ENCODE measurements around the gene KRT6A. TPM values are rescaled to one million over a fixed set of nuclear protein-coding genes. Genes with fewer than 3 reads are reported as not detected.
"Not testable (repeated sequence)": the region's sequence is repeated elsewhere in the genome, so short reads cannot be mapped to it uniquely, and the experiment has no call there.

Gene KRT6A
- total and polyA plus RNA-seq, 9 of the 15 experiments (the other 6 are each of a cell fraction or from before 2014, with no cell fraction given), result 0.26 TPM; not detected in 8

DNA sequence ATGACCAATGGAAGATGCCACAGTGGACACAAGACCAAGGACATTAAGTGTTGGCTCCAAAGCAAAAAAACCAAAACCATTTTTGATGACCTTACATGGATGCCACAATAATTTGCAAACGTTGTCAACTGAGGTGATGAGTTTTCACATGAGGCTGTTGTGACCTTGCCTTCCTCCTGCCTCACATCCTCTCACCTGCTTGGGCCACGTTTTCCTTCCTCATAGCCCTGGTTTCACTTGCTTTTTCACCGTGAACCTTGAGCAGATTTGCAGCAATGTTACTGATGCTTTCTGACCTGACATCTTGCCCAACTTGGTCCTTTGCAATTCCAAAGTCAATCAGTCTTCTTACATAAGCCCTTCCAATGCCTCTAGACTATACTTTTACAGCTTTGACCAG is 44.8 kb downstream of the KRT6A start:
- H3K79me2 ChIP-seq (ENCODE audit: control insufficient read depth, insufficient read depth, low read length), result no peaks in the 10 kb centered on the region
- H3K9me1 ChIP-seq (ENCODE audit: control insufficient read depth, insufficient read depth, low read length), result no peaks in the 10 kb centered on the region
- POLR2A ChIA-PET, result interaction anchor here (0.6 to 1.1 kb wide), 2 partner anchors 165 to 238 kb away, joined by 3 to 6 read pairs; no protein-coding TSS in a partner anchor
- no peak for ATAC-seq
- H3K9ac ChIP-seq (ENCODE audit: insufficient read depth in 1 of 2, low read depth in 2 of 2, low read length in 2 of 2), result no peak overlapping the region
- TF ChIP-seq ZFP1 (CRISPR knock-in tag; IDR thresholded peaks at IDR 0.05), result no peak
- TF ChIP-seq ARNT (IDR thresholded peaks at IDR 0.05), result no peak
- TF ChIP-seq ZKSCAN8 (CRISPR knock-in tag; IDR thresholded peaks at IDR 0.05), result no peak
- TF ChIP-seq DACH1 (IDR thresholded peaks at IDR 0.05; ENCODE audit: partially characterized antibody), result no peak
- BruUV-seq (replicated peaks), result no TSS peak
- intact Hi-C loops (cut with micrococcal nuclease) (no loop called here), in situ Hi-C loops (cut with MboI) (no loop called here)
- H3K4me2 ChIP-seq (ENCODE audit: insufficient read depth, low read length), result no peak overlapping the region
- CTCF ChIA-PET (ENCODE audit: low intra/inter-chr PET ratio), result no interaction called here
- DNase-seq (ENCODE audit: extremely low read depth in 1 of 4, low spot score in 3 of 4), result no peak
- no peaks in the 10 kb centered on the region for H3K4me1 ChIP-seq (replicated peaks in 1 of 2; ENCODE audit: control insufficient read depth in 2 of 2, insufficient read depth in 2 of 2, low read length in 2 of 2)
- peaks cover 5 to 33% of the 10 kb centered on the region in 2 experiments; a peak in 2 of 5 replicates for H3K27me3 ChIP-seq (ENCODE audit: control insufficient read depth in 2 of 2, insufficient read depth in 2 of 2, low read length in 2 of 2)
- no peaks in the 10 kb centered on the region for H3K9me3 ChIP-seq (replicated peaks; ENCODE audit: control insufficient read depth, insufficient read depth, low read depth, low read length)
- H2AFZ ChIP-seq (ENCODE audit: low read depth, low read length), result no peak overlapping the region
- 0% methylated on average over 3 of the region's 3 CpGs for WGBS (ENCODE audit: insufficient coverage, low coverage, missing lambda C conversion rate)
- no peak for FAIRE-seq
- H3K4me3 ChIP-seq, result no peak overlapping the region
- no peaks in the 10 kb centered on the region; the same call in 1 of the 2 replicates for H4K20me1 ChIP-seq (replicated peaks; ENCODE audit: control insufficient read depth, insufficient read depth, low read length)
- no peaks in the 10 kb centered on the region for H3K36me3 ChIP-seq (ENCODE audit: control insufficient read depth, insufficient read depth, low read length)
- H3K27ac ChIP-seq (ENCODE audit: extremely low read depth, low read depth, low read length), result no peak overlapping the region

DNA sequence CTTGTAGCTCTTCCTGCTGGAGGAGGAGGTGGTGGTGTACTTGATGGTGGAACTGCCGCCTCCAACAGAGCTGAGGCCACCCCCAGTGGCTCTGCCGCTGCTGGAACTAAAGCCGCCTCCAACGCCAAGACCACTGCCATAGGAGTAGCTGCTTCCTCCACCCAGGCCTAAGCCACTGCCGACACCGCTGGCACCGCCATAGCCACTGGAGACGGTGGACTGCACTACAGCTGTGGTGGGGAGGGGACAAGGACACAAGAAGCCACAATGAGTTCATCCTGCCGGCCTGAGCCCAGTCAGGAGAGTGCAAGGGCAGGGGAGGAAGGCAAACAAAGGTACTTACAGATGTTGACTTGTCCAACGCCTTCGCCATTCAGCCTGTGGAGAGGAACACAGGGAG is 45.9 kb downstream of the KRT6A start:
- BruUV-seq (replicated peaks); FAIRE-seq; H3K9ac ChIP-seq (ENCODE audit: insufficient read depth in 1 of 2, low read depth in 2 of 2, low read length in 2 of 2); H3K4me1 ChIP-seq (replicated peaks in 1 of 2; ENCODE audit: control insufficient read depth in 2 of 2, insufficient read depth in 2 of 2, low read length in 2 of 2); H3K4me3 ChIP-seq; in situ Hi-C loops (cut with MboI); H3K36me3 ChIP-seq (ENCODE audit: control insufficient read depth, insufficient read depth, low read length); H3K79me2 ChIP-seq (ENCODE audit: control insufficient read depth, insufficient read depth, low read length); H3K9me1 ChIP-seq (ENCODE audit: control insufficient read depth, insufficient read depth, low read length); CTCF ChIA-PET (ENCODE audit: low intra/inter-chr PET ratio); H2AFZ ChIP-seq (ENCODE audit: low read depth, low read length); intact Hi-C loops (cut with micrococcal nuclease); H3K9me3 ChIP-seq (replicated peaks; ENCODE audit: control insufficient read depth, insufficient read depth, low read depth, low read length); H3K27ac ChIP-seq (ENCODE audit: extremely low read depth, low read depth, low read length); H3K4me2 ChIP-seq (ENCODE audit: insufficient read depth, low read length); DNase-seq (ENCODE audit: extremely low read depth in 1 of 4, low spot score in 3 of 4); H4K20me1 ChIP-seq (replicated peaks; ENCODE audit: control insufficient read depth, insufficient read depth, low read length); ATAC-seq: not testable (repeated sequence)
- POLR2A ChIA-PET, result interaction anchor here (0.6 kb wide), 1 partner anchor 917 kb away, joined by 4 read pairs; no protein-coding TSS in a partner anchor
- WGBS (ENCODE audit: insufficient coverage, low coverage, missing lambda C conversion rate), result 2% methylated on average over 7 of the region's 11 CpGs
- peaks cover 2 to 33% of the 10 kb centered on the region in 2 experiments; a peak in 2 of 5 replicates for H3K27me3 ChIP-seq (ENCODE audit: control insufficient read depth in 2 of 2, insufficient read depth in 2 of 2, low read length in 2 of 2)
